SK-N-SH treated with all-trans-retinoic acid at 6 μM for 48 hours (cell line): ENCODE data around the gene IP6K2.

Source experiments
- ISL1 ChIP-seq: fragments of 250-450 bp; sonication (Bioruptor Pico); IDR thresholded peaks from 2 replicates; pipeline ENCODE4 v2.1.2; 2022; ENCODE audit warnings: mild to moderate bottlenecking, moderate library complexity
- PATZ1 ChIP-seq: fragments of 250-450 bp; sonication (Bioruptor Pico); IDR thresholded peaks from 2 replicates; pipeline ENCODE4 v1.8.0; 2020; ENCODE audit warnings: mild to moderate bottlenecking, moderate library complexity, borderline replicate concordance
- SNAI2 ChIP-seq: fragments of 250-450 bp; sonication (Bioruptor Pico); IDR thresholded peaks from 2 replicates; pipeline ENCODE4 v1.5.0; 2020; ENCODE audit warnings: mild to moderate bottlenecking, moderate library complexity
- TOX ChIP-seq: fragments of 250-450 bp; sonication (Bioruptor Pico); IDR thresholded peaks from 2 replicates; pipeline ENCODE4 v1.8.0; 2021; ENCODE audit warnings: mild to moderate bottlenecking, moderate library complexity, borderline replicate concordance
- ZFP3 ChIP-seq: fragments of 250-450 bp; sonication (Bioruptor Pico); IDR thresholded peaks from 2 replicates; pipeline ENCODE4 v1.5.0; 2020; ENCODE audit warnings: mild to moderate bottlenecking, moderate library complexity
- ZNF70 ChIP-seq: fragments of 450-650 bp; formaldehyde crosslinking; IDR thresholded peaks from 2 replicates; pipeline ENCODE4 v1.5.0; 2020; ENCODE audit warnings: mild to moderate bottlenecking, moderate library complexity

GRCh38 chr3:48748754-48749153, 31.7 kb upstream of the IP6K2 start:
- TF ChIP-seq SNAI2 (CRISPR knock-in tag) = no peak
- no peak for TF ChIP-seq ISL1 (CRISPR knock-in tag)
- TF ChIP-seq PATZ1 (CRISPR knock-in tag) = no peak
- TF ChIP-seq ZFP3 (CRISPR knock-in tag) = no peak
- TF ChIP-seq TOX = no peak
- TF ChIP-seq ZNF70 (CRISPR knock-in tag) = no peak
